Heart left ventricle (tissue), 16 donors: Measurements from ENCODE around the gene TBC1D22B. TPM values are rescaled to one million over a fixed set of nuclear protein-coding genes. Genes with fewer than 3 reads are reported as not detected.
A peak's percentile ranks its signal among the peaks of the same experiment; 100 is the strongest.

Source experiments
- ATAC-seq, 4 donors: fragments of 200-7000 bp; cut with Tn5 transposase; one replicate each; pipeline ENCODE4 v1.9.1; 2020 to 2022; ENCODE audit warnings: moderate library complexity in 4 of 4, mild to moderate bottlenecking in 3 of 4, moderate number of reproducible peaks in 1 of 4
- DNase-seq, 5 donors: peaks; one replicate each; pipeline ENCODE4 v3.0.0-alpha.2; 2020
- H3K27ac ChIP-seq, 12 donors: fragments of 200-600 bp; sonication (generic) in 4 of 12; one replicate each; pipeline versions ENCODE4 v1.5.0 to v1.8.0; 2016 to 2022; ENCODE audit warnings: mild to moderate bottlenecking in 2 of 12
- H3K27me3 ChIP-seq, 9 donors: fragments of 200-600 bp; sonication (generic) in 2 of 9; one replicate each; pipeline versions ENCODE4 v1.5.1 to v1.8.0; 2016 to 2022; ENCODE audit warnings: mild to moderate bottlenecking in 3 of 9
- H3K36me3 ChIP-seq, 9 donors: fragments of 200-600 bp; sonication (generic) in 2 of 9; one replicate each; pipeline versions ENCODE4 v1.5.0 to v1.8.0; 2018 to 2022; ENCODE audit warnings: mild to moderate bottlenecking in 2 of 9
- H3K4me1 ChIP-seq, 12 donors: fragments of 200-600 bp; sonication (generic) in 4 of 12; one replicate each; pipeline versions ENCODE4 v1.5.0 to v1.8.0; 2016 to 2022; ENCODE audit warnings: mild to moderate bottlenecking in 3 of 12
- H3K4me3 ChIP-seq, 12 donors: fragments of 200-600 bp; sonication (generic) in 4 of 12; one replicate each; pipeline versions ENCODE4 v1.5.0 to v1.8.0; 2017 to 2022; ENCODE audit warnings: mild to moderate bottlenecking in 9 of 12, moderate library complexity in 4 of 12
- H3K9me3 ChIP-seq, 12 donors: fragments of 200-600 bp; sonication (generic) in 4 of 12; one replicate each; pipeline versions ENCODE4 v1.5.0 to v1.8.0; 2016 to 2022; ENCODE audit warnings: mild to moderate bottlenecking in 1 of 12
- CTCF ChIP-seq, 12 donors: fragments of 200-600 bp; sonication (generic) in 4 of 12; IDR thresholded peaks; one replicate each; pipeline versions ENCODE4 v1.5.0 to v1.8.0; 2018 to 2022; ENCODE audit warnings: antibody characterized with exemption in 12 of 12, mild to moderate bottlenecking in 5 of 12
- POLR2A ChIP-seq, 2 donors: fragments of 450-650 bp; IDR thresholded peaks; one replicate each; pipeline ENCODE4 v1.6.1; 2017; ENCODE audit warnings: antibody characterized with exemption in 2 of 2, mild to moderate bottlenecking in 2 of 2, moderate library complexity in 2 of 2
- WGBS, 4 donors: extraction: QIAGEN DNeasy Blood & Tissue Kit in 2 of 4; methylation state at CpG; one replicate each; pipeline versions ENCODE4 v1.1.5 to v1.1.7; 2013 to 2018; 5-methylcytosine and 5-hydroxymethylcytosine counted together
- intact Hi-C, 10 donors: fragments of 100-400 bp; cut with DNase I; formaldehyde crosslinking; loops; one replicate each; pipeline versions ENCODE4 v1.11.1 to v1.14.2; 2022
- polyA plus RNA-seq, 2 donors: library from polyadenylated mRNA; stranded (reverse); fragments of 200-250 nt; gene quantifications; one replicate each; pipeline ENCODE4 v1.2.3, GENCODE V29; 2013
- total RNA-seq, 9 donors: library from RNA; depleted of rRNA in 2 of 9; stranded (reverse); fragments of >200 nt in 2 of 9; fragmentation: NEBNext Ultra II Directional in 3 of 9; extraction: Animal tissue kit (Norgen Biotek cat#: 25700) in 3 of 9; gene quantifications; one replicate each; pipeline versions ENCODE4 v1.1.0 to v1.2.4, GENCODE V29; 2016 to 2023
- donor health status: ischemic (EF 13 %, LVEDD 7.1; RV severe dilation, severe dysfunction).
- donor health status: healthy with polysubstance abuse.
- donor health status: DM: no; HTN: yes; CAD: no.
- donor health status: DM: no; HTN: no; CAD: no.
- donor health status: ischemic (EF 25% LVEDD 6.9; RV normal size, moderate dysfunction).
- donor health status: ischemic (EF 25% LVEDD 5.7; RV mildly dilated, moderate dysfunction).
- donor health status: healthy.
- donor health status: DM: yes; HTN: yes; CAD: no.
- donor health status: ischemic (EF 35%, LVEDD 5.7; RV mildly dilated, moderate dysfunction).
- donor health status: nonischemic (EF 11% LVEDD 7.7; RV severe dilation, severe dysfunction).
- donor health status: DM: yes; HTN: yes; CAD: no.
- donor health status: PGD.
- donor health status: ischemic (EF 29% LVEDD 5.4; RV normal size, mild dysfunction).
- donor health status: nonischemic (EF 23%, LVEDD 6.1; RV moderate dilation, normal function).

TBC1D22B gene
- total and polyA plus RNA-seq, 11 donors, result 3.1 to 10.7 (median 7.3) TPM

- ATAC-seq, result peak in 3 of 4 donors; percentile 51 to 72 (median 66)
- WGBS, 4 donors, result 44 to 47% (median 46%) methylated on average over 6 of the region's 6 CpGs
- Histone ChIP-seq H3K27me3 (no peaks in the 10 kb centered on the region), H3K9me3 (no peaks in the 10 kb centered on the region), H3K27ac (no peak overlapping the region), H3K36me3 (peaks cover 2 to 76% (median 61%) of the 10 kb centered on the region in 9 donors), H3K4me3 (no peak overlapping the region), H3K4me1 (peaks cover 0 to 10% (median 0%) of the 10 kb centered on the region in 12 donors)
- DNase-seq, result peak in 3 of 5 donors; percentile 32 to 56 (median 51)
- intact Hi-C loops, result no loop called here
- TF ChIP-seq CTCF (IDR thresholded peaks at IDR 0.05), result peak; percentile 20 to 61 (median 45)
- TF ChIP-seq POLR2A (IDR thresholded peaks at IDR 0.05), result no peak
Observed at GRCh38 chr6:37314487-37315156, 57.0 kb downstream of the TBC1D22B start.

GRCh38 chr6:37315157-37315515 lies 57.6 kb downstream of the TBC1D22B start:
- TF ChIP-seq CTCF (IDR thresholded peaks at IDR 0.05), result no peak
- intact Hi-C loops, result no loop called here
- DNase-seq, result no peak
- Histone ChIP-seq H3K4me1 (peaks cover 0 to 10% (median 0%) of the 10 kb centered on the region in 12 donors), H3K9me3 (no peaks in the 10 kb centered on the region), H3K27me3 (no peaks in the 10 kb centered on the region), H3K4me3 (no peak overlapping the region), H3K36me3 (peaks cover 2 to 81% (median 65%) of the 10 kb centered on the region in 9 donors), H3K27ac (no peak overlapping the region)
- 89 to 93% (median 91%) methylated on average over 7 of the region's 7 CpGs for WGBS, 4 donors
- ATAC-seq, result no peak

GRCh38 chr6:37316071-37316470 lies 58.5 kb downstream of the TBC1D22B start:
- intact Hi-C loops, result no loop called here
- ATAC-seq, result no peak
- Histone ChIP-seq H3K27ac (no peak overlapping the region), H3K4me3 (no peak overlapping the region), H3K9me3 (no peaks in the 10 kb centered on the region), H3K27me3 (no peaks in the 10 kb centered on the region), H3K36me3 (peaks cover 2 to 90% (median 69%) of the 10 kb centered on the region in 9 donors), H3K4me1 (peaks cover 0 to 13% (median 3%) of the 10 kb centered on the region in 12 donors)
- TF ChIP-seq POLR2A (IDR thresholded peaks at IDR 0.05), result no peak
- whole genome bisulfite sequencing, 4 donors, result 97 to 100% (median 99%) methylated on average over 7 of the region's 7 CpGs
- DNase-seq, result no peak

GRCh38 chr6:37317312-37318038 lies 59.9 kb downstream of the TBC1D22B start:
- Histone ChIP-seq H3K9me3 (no peaks in the 10 kb centered on the region), H3K27me3 (no peaks in the 10 kb centered on the region), H3K4me3 (no peak overlapping the region), H3K27ac (no peak overlapping the region), H3K4me1 (peaks cover 0 to 20% (median 6%) of the 10 kb centered on the region in 12 donors), H3K36me3 (peaks cover 2 to 98% (median 73%) of the 10 kb centered on the region in 9 donors)
- intact Hi-C loops, result no loop called here
- DNase-seq, result no peak
- TF ChIP-seq POLR2A (IDR thresholded peaks at IDR 0.05) (no peak), CTCF (IDR thresholded peaks at IDR 0.05) (no peak)
- 91 to 93% (median 92%) methylated on average over 5 of the region's 5 CpGs for WGBS, 4 donors
- ATAC-seq, result no peak
